ENCODE results near the gene LCN1.
"Not testable (repeated sequence)": the region's sequence is repeated elsewhere in the genome, so short reads cannot be mapped to it uniquely, and the experiment has no call there.

The LCN1 gene

GRCh38 chr9:135524130-135524861 lies 3.1 kb downstream of the LCN1 start:
- CTCF ChIA-PET: no interaction called here

GRCh38 chr9:135525241-135526088 lies 4.2 kb downstream of the LCN1 start:
- TF ChIP-seq CTCF (IDR thresholded peaks at IDR 0.05; ENCODE audit: control extremely low read depth, extremely low read depth, low read depth, missing control alignments): no peak
- DNase-seq (ENCODE audit: extremely low spot score): no peak
- POLR2A ChIA-PET: no interaction called here
- CTCF ChIA-PET: no interaction called here

More at GRCh38 chr9:135524130-135524861, 3.1 kb downstream of the LCN1 start:
- DNase-seq (ENCODE audit: extremely low spot score): no peak
- POLR2A ChIA-PET: no interaction called here
- TF ChIP-seq CTCF (IDR thresholded peaks at IDR 0.05; ENCODE audit: control extremely low read depth, extremely low read depth, low read depth, missing control alignments): no peak

- no peak for DNase-seq (ENCODE audit: extremely low spot score)
- ChIA-PET POLR2A (no interaction called here), CTCF (no interaction called here)
- no peak for TF ChIP-seq CTCF (IDR thresholded peaks at IDR 0.05; ENCODE audit: control extremely low read depth, extremely low read depth, low read depth, missing control alignments)
Measured at GRCh38 chr9:135526089-135526729, 5.0 kb downstream of the LCN1 start.

- POLR2A ChIA-PET: no interaction called here
- no peak for DNase-seq (ENCODE audit: extremely low spot score)
- TF ChIP-seq CTCF (IDR thresholded peaks at IDR 0.05; ENCODE audit: control extremely low read depth, extremely low read depth, low read depth, missing control alignments): no peak
- CTCF ChIA-PET: no interaction called here
Measured at GRCh38 chr9:135526730-135527571, 5.7 kb downstream of the LCN1 start.

GRCh38 chr9:135528842-135529435 lies 7.7 kb downstream of the LCN1 start:
- POLR2A ChIA-PET; DNase-seq (ENCODE audit: extremely low spot score); CTCF ChIA-PET: not testable (repeated sequence)

- no peak for TF ChIP-seq CTCF (IDR thresholded peaks at IDR 0.05; ENCODE audit: control extremely low read depth, extremely low read depth, low read depth, missing control alignments)
- POLR2A ChIA-PET: no interaction called here
- CTCF ChIA-PET: no interaction called here
- no peak for DNase-seq (ENCODE audit: extremely low spot score)
Measured at GRCh38 chr9:135530146-135530545, 8.9 kb downstream of the LCN1 start.
